K562 (cell line): ENCODE data around the gene RGS7. TPM values are rescaled to one million over a fixed set of nuclear protein-coding genes. Genes with fewer than 3 reads are reported as not detected.

Experiments used
- ATAC-seq: fragments of 200-7000 bp; cut with Tn5 transposase; 3 replicates; pipeline ENCODE4 v1.9.1; 2020; ENCODE audit warnings: moderate library complexity
- BruUV-seq: library from RNA; stranded (reverse); fragments of 400-500 nt; replicated peaks from 2 replicates; lab custom pipeline; 2021; lab: Mats Ljungman, UMichigan
- CTCF ChIA-PET: fragments of 300-600 bp; formaldehyde crosslinking; extraction: SDS; loops from one replicate; lab custom pipeline; 2021; ENCODE audit warnings: low intra/inter-chr PET ratio; lab: Yijun Ruan, JAX
- POLR2A ChIA-PET: fragments of 300-600, 350-650 bp; sonication (Branson Sonifier 250); formaldehyde crosslinking; extraction: SDS; loops from one replicate; lab custom pipeline; 2021; ENCODE audit warnings: antibody characterized with exemption, inconsistent platforms; lab: Yijun Ruan, JAX
- DNase-seq, 4 experiments: peaks; one replicate each; pipeline versions ENCODE4 v3.0.0 to v3.0.0-alpha.2; 2011 to 2018; ENCODE audit warnings: low spot score in 3 of 4, mixed read lengths in 3 of 4; ENCODE audit errors: extremely low read depth in 1 of 4
- FAIRE-seq: peaks from 2 replicates; lab custom pipeline; 2011; peaks lifted over from hg19 to GRCh38; lab: Jason Lieb, UNC
- H2AFZ ChIP-seq: 2 replicates; pipeline ENCODE4 v1.6.0; 2011; ENCODE audit warnings: low read depth, low read length, control low read depth, inconsistent platforms
- H3K27ac ChIP-seq: fragments of 200-600 bp; 3 replicates; pipeline ENCODE4 v1.8.0; 2011; ENCODE audit warnings: low read depth, mild to moderate bottlenecking, control low read depth, inconsistent platforms, low read length, moderate library complexity, mixed read lengths; ENCODE audit errors: extremely low read depth
- H3K27me3 ChIP-seq, 2 experiments: fragments of 300-600 bp in 1 of 2; 2 replicates in 1 of 2; 3 replicates in 1 of 2; pipeline versions ENCODE4 v1.6.0 to v1.8.0; 2011; ENCODE audit warnings: inconsistent platforms in 2 of 2, low read length in 2 of 2, mild to moderate bottlenecking in 1 of 2, mixed read lengths in 1 of 2, moderate library complexity in 1 of 2; ENCODE audit not compliant: control insufficient read depth in 2 of 2, insufficient read depth in 2 of 2
- H3K36me3 ChIP-seq: fragments of 300-600 bp; 3 replicates; pipeline ENCODE4 v1.8.0; 2011; ENCODE audit warnings: mild to moderate bottlenecking, low read length, inconsistent platforms; ENCODE audit not compliant: control insufficient read depth, insufficient read depth
- H3K4me1 ChIP-seq, 2 experiments: fragments of 200-600 bp in 1 of 2; replicated peaks in 1 of 2; 2 replicates in 1 of 2; 3 replicates in 1 of 2; pipeline versions ENCODE4 v1.5.1 to v1.8.0; 2011; ENCODE audit warnings: inconsistent platforms in 2 of 2, low read length in 2 of 2, mild to moderate bottlenecking in 1 of 2, mixed read lengths in 1 of 2, moderate library complexity in 1 of 2; ENCODE audit not compliant: control insufficient read depth in 2 of 2, insufficient read depth in 2 of 2
- H3K4me2 ChIP-seq: 2 replicates; pipeline ENCODE4 v1.6.1; 2011; ENCODE audit warnings: low read length, control low read depth, inconsistent platforms, mixed read lengths; ENCODE audit not compliant: insufficient read depth
- H3K4me3 ChIP-seq: fragments of 200-600 bp; sonication (generic), shearing (Covaris generic); 2 replicates; pipeline ENCODE4 v1.5.1; 2016; ENCODE audit warnings: control low read depth, inconsistent platforms
- H3K79me2 ChIP-seq: fragments of 200-600 bp; 3 replicates; pipeline ENCODE4 v1.8.0; 2011; ENCODE audit warnings: low read length, inconsistent platforms; ENCODE audit not compliant: control insufficient read depth, insufficient read depth
- H3K9ac ChIP-seq, 2 experiments: 2 replicates each; pipeline versions ENCODE4 v1.6.0 to v1.6.1; 2011; ENCODE audit warnings: low read depth in 2 of 2, low read length in 2 of 2, control low read depth in 1 of 2, inconsistent platforms in 1 of 2, mild to moderate bottlenecking in 1 of 2, mixed read lengths in 1 of 2; ENCODE audit not compliant: insufficient read depth in 1 of 2
- H3K9me1 ChIP-seq: one replicate; pipeline ENCODE4 v1.6.0; 2011; ENCODE audit warnings: inconsistent platforms, mild to moderate bottlenecking, low read length, moderate library complexity; ENCODE audit not compliant: control insufficient read depth, insufficient read depth
- H3K9me3 ChIP-seq: replicated peaks from 2 replicates; pipeline ENCODE4 v1.5.1; 2011; ENCODE audit warnings: low read depth, low read length, inconsistent platforms; ENCODE audit not compliant: control insufficient read depth, insufficient read depth
- H4K20me1 ChIP-seq: replicated peaks from 2 replicates; pipeline ENCODE4 v1.6.1; 2011; ENCODE audit warnings: low read length, inconsistent platforms, mixed read lengths; ENCODE audit not compliant: control insufficient read depth, insufficient read depth
- MEIS2 ChIP-seq: fragments of 450-650 bp; IDR thresholded peaks from 2 replicates; pipeline ENCODE4 v1.6.1; 2014; ENCODE audit warnings: mild to moderate bottlenecking; ENCODE audit not compliant: partially characterized antibody
- NFIC ChIP-seq: fragments of 450-650 bp; IDR thresholded peaks from 2 replicates; pipeline ENCODE4 v1.6.1; 2017; ENCODE audit warnings: mild to moderate bottlenecking, inconsistent platforms
- POLR2AphosphoS5 ChIP-seq: IDR thresholded peaks from 2 replicates; pipeline ENCODE4 v1.6.1; 2011; ENCODE audit warnings: mild to moderate bottlenecking, low read depth, low read length, moderate library complexity; ENCODE audit not compliant: control insufficient read depth, insufficient read depth
- RFX7 ChIP-seq: fragments of 250-450 bp; sonication (Bioruptor Pico); IDR thresholded peaks from 2 replicates; pipeline ENCODE4 v1.5.1; 2021; ENCODE audit warnings: mild to moderate bottlenecking
- TEAD4 ChIP-seq, 2 experiments: sonication (generic) in 1 of 2; formaldehyde crosslinking in 1 of 2; IDR thresholded peaks; 2 replicates each; pipeline versions ENCODE4 v1.6.1 to v1.8.0; 2012 to 2022; ENCODE audit warnings: borderline replicate concordance in 1 of 2, inconsistent platforms in 1 of 2, low read length in 1 of 2, mild to moderate bottlenecking in 1 of 2, missing genetic modification reagents in 1 of 2
- XRCC5 ChIP-seq: fragments of 200-400 bp; formaldehyde crosslinking; IDR thresholded peaks from 2 replicates; pipeline ENCODE4 v1.6.1; 2017; ENCODE audit warnings: low read depth, mild to moderate bottlenecking, low read length
- ZNF217 ChIP-seq: sonication (generic); formaldehyde crosslinking; IDR thresholded peaks from 2 replicates; pipeline ENCODE4 v1.8.0; 2022; ENCODE audit warnings: mild to moderate bottlenecking, missing genetic modification reagents
- WGBS: fragments of 100-300 bp; shearing (Covaris generic); methylation state at CpG from one replicate; pipeline ENCODE4 v1.1.6; 2016; ENCODE audit warnings: low coverage, mixed read lengths; ENCODE audit not compliant: insufficient coverage; ENCODE audit errors: missing lambda C conversion rate; 5-methylcytosine and 5-hydroxymethylcytosine counted together
- in situ Hi-C: fragments of 300-500 bp; cut with MboI; formaldehyde crosslinking; loops from 4 replicates; pipeline ENCODE4 v1.15.0; 2018; ENCODE audit warnings: inconsistent platforms, mixed read lengths
- intact Hi-C: fragments of 100-400 bp; cut with micrococcal nuclease; formaldehyde crosslinking; loops from 2 replicates; pipeline ENCODE4 v1.14.2; 2022
- polyA plus RNA-seq, 8 experiments: library from polyadenylated mRNA; depleted of rRNA in 4 of 8; stranded (reverse) in 5 of 8; unstranded in 3 of 8; fragments of >200 nt; fragmentation: Nextera tagmentation in 2 of 8; fragmentation: Illumina TruSeq in 1 of 8; extraction: Ambion mirVana in 2 of 8; extraction: Trizol in 1 of 8; gene quantifications; 2 replicates each; pipeline versions ENCODE4 v1.2.1 to v1.2.3, GENCODE V29; 2011 to 2014; ENCODE audit warnings: inconsistent platforms in 1 of 8, missing spikeins in 1 of 8
- total RNA-seq, 7 experiments: library from RNA; depleted of rRNA in 6 of 7; stranded (reverse); fragments of >200 nt in 6 of 7; fragmentation: Illumina TruSeq in 2 of 7; extraction: Trizol in 2 of 7; gene quantifications; 2 replicates each; pipeline versions ENCODE4 v1.2.1 to v1.2.3, GENCODE V29; 2011 to 2021; ENCODE audit warnings: low replicate concordance in 1 of 7
- TF ChIP-seq, protein P1 (sequence below), 2 experiments: fragments of 450-650 bp; IDR thresholded peaks; 2 replicates each; pipeline ENCODE4 v1.6.1; 2016

Gene RGS7
- total and polyA plus RNA-seq, 9 of the 15 experiments (the other 6 are each of a cell fraction or from before 2014, with no cell fraction given) = not detected

GRCh38 chr1:240831922-240832321, 525.1 kb downstream of the RGS7 start:
- H3K4me2 ChIP-seq = no peak overlapping the region
- in situ Hi-C loops = no loop called here
- FAIRE-seq = no peak

More at GRCh38 chr1:240831922-240832321, 525.1 kb downstream of the RGS7 start:
- H3K9ac ChIP-seq = no peak overlapping the region
- ChIA-PET POLR2A (interaction anchor here (0.6 kb wide), 1 partner anchor 575 kb away, joined by 3 read pairs; no protein-coding TSS in a partner anchor), CTCF (no interaction called here)
- TF ChIP-seq RFX7 (CRISPR knock-in tag) (no peak), MEIS2 (no peak), ZNF217 (CRISPR knock-in tag) (no peak), TEAD4 (IDR thresholded peaks at IDR 0.05; ENCODE audit: low read length) (no peak), TEAD4 (CRISPR knock-in tag; IDR thresholded peaks at IDR 0.05; ENCODE audit: borderline replicate concordance) (no peak), POLR2AphosphoS5 (no peak), XRCC5 (no peak), NFIC (no peak)
- TF ChIP-seq, protein P1, sequence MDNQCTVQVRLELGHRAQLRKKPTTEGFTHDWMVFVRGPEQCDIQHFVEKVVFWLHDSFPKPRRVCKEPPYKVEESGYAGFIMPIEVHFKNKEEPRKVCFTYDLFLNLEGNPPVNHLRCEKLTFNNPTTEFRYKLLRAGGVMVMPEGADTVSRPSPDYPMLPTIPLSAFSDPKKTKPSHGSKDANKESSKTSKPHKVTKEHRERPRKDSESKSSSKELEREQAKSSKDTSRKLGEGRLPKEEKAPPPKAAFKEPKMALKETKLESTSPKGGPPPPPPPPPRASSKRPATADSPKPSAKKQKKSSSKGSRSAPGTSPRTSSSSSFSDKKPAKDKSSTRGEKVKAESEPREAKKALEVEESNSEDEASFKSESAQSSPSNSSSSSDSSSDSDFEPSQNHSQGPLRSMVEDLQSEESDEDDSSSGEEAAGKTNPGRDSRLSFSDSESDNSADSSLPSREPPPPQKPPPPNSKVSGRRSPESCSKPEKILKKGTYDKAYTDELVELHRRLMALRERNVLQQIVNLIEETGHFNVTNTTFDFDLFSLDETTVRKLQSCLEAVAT (IDR thresholded peaks at IDR 0.05) = no peak
- ATAC-seq = no peak
- no peaks in the 10 kb centered on the region for H3K79me2 ChIP-seq
- no peak for DNase-seq
- no peak overlapping the region for H3K4me3 ChIP-seq
- no peaks in the 10 kb centered on the region for H3K4me1 ChIP-seq
- H3K27ac ChIP-seq = no peak overlapping the region
- H4K20me1 ChIP-seq = no peaks in the 10 kb centered on the region
- H2AFZ ChIP-seq = no peak overlapping the region
- intact Hi-C loops = no loop called here
- no peaks in the 10 kb centered on the region; the same call in 1 of the 2 replicates for H3K9me3 ChIP-seq
- H3K9me1 ChIP-seq = no peaks in the 10 kb centered on the region
- no peaks in the 10 kb centered on the region for H3K27me3 ChIP-seq
- WGBS = 2% methylated on average over 3 of the region's 3 CpGs
- no TSS peak for BruUV-seq
- H3K36me3 ChIP-seq = no peaks in the 10 kb centered on the region
